ENCODE measurements around the gene PHYKPL. TPM values are rescaled to one million over a fixed set of nuclear protein-coding genes. Genes with fewer than 3 reads are reported as not detected.

Gene PHYKPL
- total and polyA plus RNA-seq, 8 donors, result 71.9 to 155 (median 133) TPM

GRCh38 chr5:178191661-178192060, 40.9 kb downstream of the PHYKPL start:
- no peak for ATAC-seq

GRCh38 chr5:178189433-178189832, 43.2 kb downstream of the PHYKPL start:
- Histone ChIP-seq H3K27me3 (peaks cover 0 to 12% of the 10 kb centered on the region in 2 donors), H3K36me3 (no peaks in the 10 kb centered on the region), H3K27ac (no peak overlapping the region), H3K4me3 (no peak overlapping the region), H3K9me3 (no peaks in the 10 kb centered on the region), H3K4me1 (no peaks in the 10 kb centered on the region)
- TF ChIP-seq CTCF (IDR thresholded peaks at IDR 0.05), result no peak
- ATAC-seq (no peak), DNase-seq (no peak)
- intact Hi-C loops (cut with DNase I), result no loop called here

More at GRCh38 chr5:178191661-178192060, 40.9 kb downstream of the PHYKPL start:
- Histone ChIP-seq H3K4me1 (no peaks in the 10 kb centered on the region), H3K4me3 (no peak overlapping the region), H3K9me3 (no peaks in the 10 kb centered on the region), H3K27me3 (peaks cover 0 to 21% of the 10 kb centered on the region in 2 donors), H3K36me3 (no peaks in the 10 kb centered on the region), H3K27ac (no peak overlapping the region)
- intact Hi-C loops (cut with DNase I), result no loop called here
- TF ChIP-seq CTCF (IDR thresholded peaks at IDR 0.05), result no peak
- DNase-seq, result no peak

- Histone ChIP-seq H3K36me3 (no peaks in the 10 kb centered on the region), H3K27me3 (no peaks in the 10 kb centered on the region), H3K4me1 (peaks cover 0 to 6% of the 10 kb centered on the region in 2 donors), H3K27ac (no peak within 1 kb of the TSS), H3K4me3 (no peak within 1 kb of the TSS), H3K9me3 (no peaks in the 10 kb centered on the region)
- intact Hi-C loops (cut with DNase I), result no loop called here
- ATAC-seq, result no peak
- no peak for DNase-seq
- TF ChIP-seq CTCF (IDR thresholded peaks at IDR 0.05), result no peak
These were observed 45.6 kb downstream of the PHYKPL start, which contains the start of gene GMCL2 for GRCh38 chr5:178187014-178187413. Gene GMCL2 (minus strand): TSS chr5:178187371. CDS start chr5:178187299, 72 bp downstream.

- Histone ChIP-seq H3K4me1 (peaks cover 0 to 6% of the 10 kb centered on the region in 2 donors), H3K9me3 (no peaks in the 10 kb centered on the region), H3K36me3 (no peaks in the 10 kb centered on the region), H3K27me3 (no peaks in the 10 kb centered on the region), H3K27ac (no peak overlapping the region), H3K4me3 (no peak overlapping the region)
- no peak for ATAC-seq
- intact Hi-C loops (cut with DNase I), result no loop called here
- no peak for TF ChIP-seq CTCF (IDR thresholded peaks at IDR 0.05)
- DNase-seq, result no peak
These were observed 46.2 kb downstream of the PHYKPL start for GRCh38 chr5:178186427-178186826.

GRCh38 chr5:178182158-178182876, 50.3 kb downstream of the PHYKPL start:
- no peaks in the 10 kb centered on the region for H3K36me3 ChIP-seq

More at GRCh38 chr5:178182158-178182876, 50.3 kb downstream of the PHYKPL start:
- Histone ChIP-seq H3K4me1 (peaks cover 0 to 6% of the 10 kb centered on the region in 2 donors), H3K27ac (no peak overlapping the region), H3K27me3 (no peaks in the 10 kb centered on the region), H3K4me3 (no peak overlapping the region), H3K9me3 (no peaks in the 10 kb centered on the region)
- no peak for TF ChIP-seq CTCF (IDR thresholded peaks at IDR 0.05)
- no peak for ATAC-seq
- DNase-seq, result no peak
- intact Hi-C loops (cut with DNase I), result no loop called here
